ENCODE data around the gene CEP57L1. TPM values are rescaled to one million over a fixed set of nuclear protein-coding genes. Genes with fewer than 3 reads are reported as not detected.
"Not testable (repeated sequence)": the region's sequence is repeated elsewhere in the genome, so short reads cannot be mapped to it uniquely, and the experiment has no call there.

CEP57L1 gene
- total and polyA plus RNA-seq, 5 donors: 7.1 to 10.4 (median 8.3) TPM

DNA sequence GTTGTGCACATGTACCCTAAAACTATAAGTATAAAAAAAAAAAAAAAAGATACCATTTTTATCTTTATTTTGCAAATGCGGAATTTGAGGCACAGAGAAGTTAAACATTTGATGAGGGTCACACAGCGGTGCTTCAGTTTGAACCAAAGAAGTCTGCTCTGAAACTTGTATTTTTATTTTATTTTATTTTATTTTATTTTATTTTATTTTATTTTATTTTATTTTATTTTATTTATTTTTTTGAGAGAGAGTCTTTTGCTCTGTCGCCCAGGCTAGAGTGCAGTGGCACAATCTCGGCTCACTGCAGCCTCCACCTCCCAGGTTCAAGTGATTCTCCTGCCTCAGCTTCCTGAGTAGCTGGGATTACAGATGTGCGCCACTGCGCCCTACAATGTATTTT, 41.2 kb downstream of the CEP57L1 start:
- not testable (repeated sequence) for ATAC-seq

DNA sequence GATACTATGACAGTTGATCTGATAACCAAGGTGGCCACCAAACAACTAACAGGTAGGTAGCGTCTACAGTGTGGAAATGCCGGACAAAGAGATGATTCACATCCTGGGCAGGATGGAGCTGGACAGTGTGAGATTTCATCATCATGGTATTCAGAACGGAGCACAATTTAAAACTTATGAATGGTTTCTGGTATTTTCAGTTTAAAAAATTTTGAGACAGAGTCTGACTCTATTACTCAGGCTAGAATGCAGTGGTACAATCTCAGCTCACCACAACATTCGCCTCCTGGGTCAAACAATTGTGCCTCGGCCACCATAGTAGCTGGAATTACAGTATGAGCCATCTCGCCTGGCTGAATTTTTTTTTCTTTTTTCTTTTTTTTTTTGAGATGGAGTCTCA, 43.8 kb downstream of the CEP57L1 start:
- intact Hi-C loops (cut with DNase I): no loop called here
- ATAC-seq (peak in 1 of 2 donors; percentile 44), DNase-seq (no peak)
- no peak overlapping the region for H3K27ac ChIP-seq (ENCODE audit: low read length)
- H3K9me3 ChIP-seq (ENCODE audit: control insufficient read depth, low read length): no peaks in the 10 kb centered on the region
- 83% methylated on average over 6 of the region's 6 CpGs for WGBS
- no peak overlapping the region for H3K4me3 ChIP-seq (ENCODE audit: low read length)
- H3K27me3 ChIP-seq (ENCODE audit: control insufficient read depth, insufficient read depth): no peaks in the 10 kb centered on the region
- H3K4me1 ChIP-seq (ENCODE audit: control insufficient read depth, insufficient read depth, low read length): no peaks in the 10 kb centered on the region

More for the DNA sequence above, 41.2 kb downstream of the CEP57L1 start:
- intact Hi-C loops (cut with DNase I); DNase-seq; H3K27me3 ChIP-seq (ENCODE audit: control insufficient read depth, insufficient read depth); H3K4me1 ChIP-seq (ENCODE audit: control insufficient read depth, insufficient read depth, low read length); H3K27ac ChIP-seq (ENCODE audit: low read length); H3K9me3 ChIP-seq (ENCODE audit: control insufficient read depth, low read length); H3K4me3 ChIP-seq (ENCODE audit: low read length): not testable (repeated sequence)
- 98% methylated on average over 6 of the region's 6 CpGs for WGBS

DNA sequence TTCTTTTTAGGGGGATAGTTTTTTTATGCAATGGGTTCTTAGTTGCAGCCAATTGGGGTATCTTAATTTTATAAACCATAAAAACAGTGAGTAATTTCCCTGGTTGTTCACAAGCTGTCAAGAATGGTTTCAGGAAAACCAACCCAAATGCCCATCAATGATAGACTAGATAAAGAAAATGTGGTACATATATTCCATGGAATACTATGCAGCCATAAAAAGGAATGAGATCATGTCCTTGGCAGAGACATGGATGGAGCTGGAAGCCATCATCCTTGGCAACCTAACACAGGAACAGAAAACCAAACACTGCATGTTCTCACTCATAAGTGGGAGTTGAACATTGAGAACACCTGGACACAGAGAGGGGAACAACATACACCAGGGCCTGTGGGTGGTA, 46.8 kb downstream of the CEP57L1 start:
- DNase-seq; intact Hi-C loops (cut with DNase I): not testable (repeated sequence)

DNA sequence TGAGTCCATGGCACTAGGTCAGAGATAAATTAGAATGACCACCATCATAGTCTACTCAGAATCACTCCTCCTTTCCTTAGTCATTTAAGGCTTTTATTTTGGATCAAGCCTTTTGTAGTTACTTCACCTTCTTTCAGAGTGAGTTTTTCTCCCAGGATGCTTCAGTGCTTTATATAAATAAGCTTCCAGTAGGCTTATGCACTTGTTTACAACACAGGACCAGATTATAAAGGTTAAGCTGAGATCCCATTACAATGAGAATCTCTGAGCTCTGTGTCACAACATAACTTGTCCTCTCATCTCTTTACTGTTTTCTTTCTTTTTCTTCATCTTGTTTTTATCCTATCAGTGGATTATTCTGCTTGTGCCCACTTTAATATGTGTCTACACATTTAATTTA, 47.9 kb downstream of the CEP57L1 start:
- intact Hi-C loops (cut with DNase I): no loop called here
- Histone ChIP-seq H3K27ac (ENCODE audit: low read length) (no peak overlapping the region), H3K9me3 (ENCODE audit: control insufficient read depth, low read length) (no peaks in the 10 kb centered on the region), H3K4me1 (ENCODE audit: control insufficient read depth, insufficient read depth, low read length) (no peaks in the 10 kb centered on the region), H3K4me3 (ENCODE audit: low read length) (no peak overlapping the region), H3K27me3 (ENCODE audit: control insufficient read depth, insufficient read depth) (no peaks in the 10 kb centered on the region)
- DNase-seq (no peak), ATAC-seq (no peak)

More for the DNA sequence above, 46.8 kb downstream of the CEP57L1 start:
- H3K9me3 ChIP-seq (ENCODE audit: control insufficient read depth, low read length); H3K27ac ChIP-seq (ENCODE audit: low read length); H3K27me3 ChIP-seq (ENCODE audit: control insufficient read depth, insufficient read depth); ATAC-seq; H3K4me3 ChIP-seq (ENCODE audit: low read length); H3K4me1 ChIP-seq (ENCODE audit: control insufficient read depth, insufficient read depth, low read length): not testable (repeated sequence)

DNA sequence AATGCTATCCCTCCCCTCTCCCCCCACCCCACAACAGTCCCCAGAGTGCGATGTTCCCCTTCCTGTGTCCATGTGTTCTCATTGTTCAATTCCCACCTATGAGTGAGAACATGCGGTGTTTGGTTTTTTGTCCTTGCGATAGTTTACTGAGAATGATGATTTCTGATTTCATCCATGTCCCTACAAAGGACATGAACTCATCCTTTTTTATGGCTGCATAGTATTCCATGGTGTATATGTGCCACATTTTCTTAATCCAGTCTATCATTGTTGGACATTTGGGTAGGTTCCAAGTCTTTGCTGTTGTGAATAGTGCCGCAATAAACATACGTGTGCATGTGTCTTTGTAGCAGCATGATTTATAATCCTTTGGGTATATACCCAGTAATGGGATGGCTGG, 52.9 kb downstream of the CEP57L1 start:
- H3K9me3 ChIP-seq (ENCODE audit: control insufficient read depth, low read length); intact Hi-C loops (cut with DNase I); H3K27ac ChIP-seq (ENCODE audit: low read length); H3K4me3 ChIP-seq (ENCODE audit: low read length); H3K27me3 ChIP-seq (ENCODE audit: control insufficient read depth, insufficient read depth); ATAC-seq; DNase-seq; H3K4me1 ChIP-seq (ENCODE audit: control insufficient read depth, insufficient read depth, low read length): not testable (repeated sequence)
- 89% methylated on average over 5 of the region's 5 CpGs for WGBS

DNA sequence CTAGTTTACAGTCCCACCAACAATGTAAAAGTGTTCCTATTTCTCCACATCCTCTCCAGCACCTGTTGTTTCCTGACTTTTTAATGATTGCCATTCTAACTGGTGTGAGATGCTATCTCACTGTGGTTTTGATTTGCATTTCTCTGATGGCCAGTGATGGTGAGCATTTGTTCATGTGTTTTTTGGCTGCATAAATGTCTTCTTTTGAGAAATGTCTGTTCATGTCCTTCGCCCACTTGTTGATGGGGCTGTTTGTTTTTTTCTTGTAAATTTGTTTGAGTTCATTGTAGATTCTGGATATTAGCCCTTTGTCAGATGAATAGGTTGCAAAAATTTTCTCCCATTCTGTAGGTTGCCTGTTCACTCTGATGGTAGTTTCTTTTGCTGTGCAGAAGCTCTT, 53.4 kb downstream of the CEP57L1 start:
- H3K4me3 ChIP-seq (ENCODE audit: low read length); ATAC-seq; H3K27me3 ChIP-seq (ENCODE audit: control insufficient read depth, insufficient read depth); H3K4me1 ChIP-seq (ENCODE audit: control insufficient read depth, insufficient read depth, low read length); H3K9me3 ChIP-seq (ENCODE audit: control insufficient read depth, low read length); intact Hi-C loops (cut with DNase I); DNase-seq; H3K27ac ChIP-seq (ENCODE audit: low read length): not testable (repeated sequence)
- WGBS: 92% methylated on average over 1 of the region's 1 CpG

DNA sequence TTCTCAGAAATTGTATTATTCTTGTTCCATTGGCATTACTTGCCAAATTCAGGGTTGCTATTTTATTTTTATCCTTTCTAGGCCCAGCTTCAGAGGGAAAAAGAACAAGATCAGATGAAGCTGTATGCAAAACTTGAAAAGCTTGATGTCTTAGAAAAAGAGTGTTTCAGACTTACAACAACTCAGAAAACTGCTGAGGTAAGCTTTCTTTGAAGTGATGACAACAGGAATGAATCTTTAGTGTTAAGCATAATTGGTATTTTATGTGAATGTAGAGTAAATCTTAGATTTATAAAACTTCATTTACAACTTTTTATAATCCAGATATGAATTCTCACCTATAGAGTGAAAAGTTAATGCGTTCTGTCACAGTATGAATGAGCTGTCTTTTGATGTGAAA, 58.4 kb downstream of the CEP57L1 start:
- DNase-seq: no peak
- intact Hi-C loops (cut with DNase I): no loop called here
- no peak for ATAC-seq
- Histone ChIP-seq H3K9me3 (ENCODE audit: control insufficient read depth, low read length) (no peaks in the 10 kb centered on the region), H3K4me1 (ENCODE audit: control insufficient read depth, insufficient read depth, low read length) (no peaks in the 10 kb centered on the region), H3K27ac (ENCODE audit: low read length) (no peak overlapping the region), H3K4me3 (ENCODE audit: low read length) (no peak overlapping the region), H3K27me3 (ENCODE audit: control insufficient read depth, insufficient read depth) (no peaks in the 10 kb centered on the region)
- WGBS: 99% methylated on average over 1 of the region's 1 CpG

DNA sequence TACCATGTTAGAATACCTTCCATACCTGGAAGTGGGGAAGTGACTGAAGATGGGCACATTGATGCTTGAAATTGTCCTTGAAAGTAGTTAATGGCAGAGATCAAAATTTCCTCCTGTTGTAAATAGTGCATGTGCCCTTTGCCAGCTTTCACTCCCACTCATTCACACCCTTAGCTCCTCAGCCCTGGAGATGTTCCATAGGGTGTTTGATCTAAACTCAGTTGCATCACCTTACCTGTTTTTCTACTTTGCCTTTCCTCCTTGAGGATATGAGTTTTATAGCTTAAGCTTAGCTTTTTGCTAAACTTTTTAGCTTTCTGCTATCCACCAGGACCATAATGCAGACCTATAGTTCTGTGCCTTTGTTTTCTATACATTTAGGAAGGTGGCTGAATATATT, 69.0 kb downstream of the CEP57L1 start:
- Histone ChIP-seq H3K4me3 (ENCODE audit: low read length) (no peak overlapping the region), H3K27me3 (ENCODE audit: control insufficient read depth, insufficient read depth) (no peaks in the 10 kb centered on the region), H3K27ac (ENCODE audit: low read length) (no peak overlapping the region), H3K4me1 (ENCODE audit: control insufficient read depth, insufficient read depth, low read length) (no peaks in the 10 kb centered on the region), H3K9me3 (ENCODE audit: control insufficient read depth, low read length) (no peaks in the 10 kb centered on the region)
- DNase-seq (no peak), ATAC-seq (no peak)
- intact Hi-C loops (cut with DNase I): no loop called here

DNA sequence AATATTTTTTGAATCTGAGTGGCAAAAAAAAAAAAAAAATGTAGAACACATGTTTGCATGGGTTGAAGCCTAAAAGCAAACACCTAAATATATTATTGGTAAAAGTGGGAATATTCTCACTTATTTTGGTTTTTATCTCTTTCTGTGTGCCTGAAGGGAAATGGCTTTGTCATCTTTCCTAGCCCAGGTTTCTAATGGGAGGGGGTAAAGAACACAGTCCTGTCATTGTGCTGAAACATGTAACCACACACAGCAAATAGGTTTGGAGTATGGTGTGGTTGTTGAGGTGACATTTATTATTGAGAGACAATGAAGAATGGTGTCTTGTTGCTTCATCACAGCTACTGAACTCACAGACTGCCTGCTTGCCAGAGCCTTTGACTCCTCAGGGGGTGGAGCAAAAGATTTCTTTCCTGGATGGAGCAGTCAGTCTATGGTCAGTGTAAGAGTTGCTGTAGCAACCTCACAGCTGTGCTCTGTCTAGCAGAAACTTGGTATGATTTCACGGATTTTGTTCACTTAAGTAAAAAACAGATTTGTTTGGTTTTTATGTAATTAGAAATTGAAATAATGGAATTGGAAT, 70.2 kb downstream of the CEP57L1 start:
- Histone ChIP-seq H3K27me3 (ENCODE audit: control insufficient read depth, insufficient read depth) (no peaks in the 10 kb centered on the region), H3K4me3 (ENCODE audit: low read length) (no peak overlapping the region), H3K4me1 (ENCODE audit: control insufficient read depth, insufficient read depth, low read length) (no peaks in the 10 kb centered on the region), H3K9me3 (ENCODE audit: control insufficient read depth, low read length) (no peaks in the 10 kb centered on the region), H3K27ac (ENCODE audit: low read length) (no peak overlapping the region)
- peak; percentile 41 to 62 (median 59) for DNase-seq
- WGBS: 56% methylated on average over 1 of the region's 1 CpG
- intact Hi-C loops (cut with DNase I): no loop called here
- peak; percentile 94 to 97 for ATAC-seq

DNA sequence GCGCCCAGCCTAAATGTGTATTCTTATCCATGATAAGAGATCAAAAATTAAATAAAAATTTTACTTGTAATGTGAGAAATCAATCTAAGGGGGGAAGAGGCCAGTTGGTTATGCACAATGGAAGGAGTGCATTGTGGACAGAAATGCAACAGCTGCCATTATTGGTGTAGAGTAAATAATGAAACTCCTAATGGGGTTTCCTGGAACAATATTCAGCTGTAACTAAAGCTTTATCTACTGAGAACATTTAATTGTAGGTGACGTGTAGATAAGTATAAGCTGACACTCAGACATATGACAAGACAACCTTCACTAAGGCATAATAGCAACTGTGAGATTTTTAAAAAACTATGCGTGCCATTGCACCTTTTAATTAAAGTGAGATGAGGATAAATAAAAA, 71.4 kb downstream of the CEP57L1 start:
- 91% methylated on average over 3 of the region's 3 CpGs for WGBS
- no peak for DNase-seq
- Histone ChIP-seq H3K4me1 (ENCODE audit: control insufficient read depth, insufficient read depth, low read length) (no peaks in the 10 kb centered on the region), H3K27ac (ENCODE audit: low read length) (no peak overlapping the region), H3K9me3 (ENCODE audit: control insufficient read depth, low read length) (no peaks in the 10 kb centered on the region), H3K4me3 (ENCODE audit: low read length) (no peak overlapping the region), H3K27me3 (ENCODE audit: control insufficient read depth, insufficient read depth) (no peaks in the 10 kb centered on the region)
- ATAC-seq: no peak
- intact Hi-C loops (cut with DNase I): no loop called here

DNA sequence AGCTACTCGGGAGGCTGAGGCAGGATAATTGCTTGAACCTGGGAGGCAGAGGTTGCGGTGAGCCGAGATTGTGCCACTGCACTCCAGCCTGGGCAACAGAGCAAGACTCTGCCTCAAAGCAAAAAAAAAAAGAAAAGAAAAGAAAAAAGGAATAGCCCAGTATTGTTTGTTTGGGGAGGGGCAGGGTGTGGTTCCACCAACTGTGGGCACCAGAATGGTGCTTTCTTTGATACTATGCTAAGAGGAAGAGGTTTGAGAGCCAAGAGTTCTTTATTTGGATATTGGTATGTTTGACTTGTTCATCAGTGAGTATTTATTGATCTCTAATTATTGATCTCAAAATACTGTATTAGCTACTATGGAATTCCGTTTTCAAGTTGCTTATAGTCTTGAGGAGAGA, 72.3 kb downstream of the CEP57L1 start:
- H3K27ac ChIP-seq (ENCODE audit: low read length): no peak overlapping the region
- no peak for ATAC-seq
- no peaks in the 10 kb centered on the region for H3K9me3 ChIP-seq (ENCODE audit: control insufficient read depth, low read length)
- 93% methylated on average over 4 of the region's 4 CpGs for WGBS
- H3K27me3 ChIP-seq (ENCODE audit: control insufficient read depth, insufficient read depth): no peaks in the 10 kb centered on the region
- intact Hi-C loops (cut with DNase I): no loop called here
- no peaks in the 10 kb centered on the region for H3K4me1 ChIP-seq (ENCODE audit: control insufficient read depth, insufficient read depth, low read length)
- no peak overlapping the region for H3K4me3 ChIP-seq (ENCODE audit: low read length)
- no peak for DNase-seq

DNA sequence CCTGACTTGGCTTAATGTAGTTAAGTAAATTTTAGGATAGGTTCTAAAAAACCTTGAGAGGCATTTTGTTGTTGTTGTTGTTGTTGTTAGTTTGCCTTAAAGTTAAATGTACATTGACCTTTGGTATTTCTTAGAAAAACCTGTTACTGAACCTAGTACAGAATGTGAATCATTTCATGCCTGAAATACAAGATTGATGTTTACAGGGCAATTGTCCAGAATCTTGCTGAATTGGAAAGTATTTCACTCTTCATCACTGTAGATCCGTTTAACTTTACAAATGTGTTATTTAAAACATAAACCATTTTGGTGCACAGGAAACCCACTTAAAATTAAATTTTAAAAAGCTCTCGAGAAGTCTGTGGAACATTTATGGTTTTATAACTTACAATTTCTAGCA, 75.0 kb downstream of the CEP57L1 start:
- intact Hi-C loops (cut with DNase I): no loop called here
- ATAC-seq: no peak
- Histone ChIP-seq H3K27ac (ENCODE audit: low read length) (no peak overlapping the region), H3K9me3 (ENCODE audit: control insufficient read depth, low read length) (no peaks in the 10 kb centered on the region), H3K4me1 (ENCODE audit: control insufficient read depth, insufficient read depth, low read length) (no peaks in the 10 kb centered on the region), H3K27me3 (ENCODE audit: control insufficient read depth, insufficient read depth) (no peaks in the 10 kb centered on the region), H3K4me3 (ENCODE audit: low read length) (no peak overlapping the region)
- 52% methylated on average over 2 of the region's 2 CpGs for whole genome bisulfite sequencing
- no peak for DNase-seq
